Subcutaneous adipose tissue (tissue), 4 donors: ENCODE measurements around the gene CYP24A1. TPM values are rescaled to one million over a fixed set of nuclear protein-coding genes. Genes with fewer than 3 reads are reported as not detected.

ENCODE experiments used
- CTCF ChIP-seq: fragments of 450-650 bp; IDR thresholded peaks from one replicate; pipeline ENCODE4 v1.5.1; 2016; ENCODE audit warnings: low read depth, mild to moderate bottlenecking, control low read depth, antibody characterized with exemption, moderate library complexity
- total RNA-seq, 4 donors: library from RNA; depleted of rRNA; stranded (reverse); fragments of >200 nt; gene quantifications; one replicate each; pipeline ENCODE4 v1.1.0, GENCODE V29; 2016

The CYP24A1 gene
- total RNA-seq, 4 donors from 2014 or later = not detected

DNA sequence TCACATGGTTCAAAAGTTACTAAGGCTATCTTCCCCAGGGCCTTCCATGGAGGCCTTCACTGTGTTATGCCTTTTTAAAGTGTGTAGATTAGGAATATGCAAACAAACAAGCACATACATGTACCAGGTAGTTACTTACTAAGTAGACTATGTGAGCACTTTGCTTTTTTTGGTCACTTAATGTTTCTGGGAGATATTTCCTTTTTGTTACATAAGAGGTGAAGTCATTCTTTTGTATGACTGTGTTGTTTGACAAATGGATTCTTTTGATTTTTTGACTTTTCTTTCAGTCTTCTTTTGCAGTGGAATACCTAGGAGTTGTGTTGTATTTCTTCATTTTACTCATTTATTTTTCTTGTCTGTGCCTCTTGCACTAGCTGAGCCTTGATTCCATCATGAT, 63.7 kb downstream of the CYP24A1 start:
- no peak for TF ChIP-seq CTCF

DNA sequence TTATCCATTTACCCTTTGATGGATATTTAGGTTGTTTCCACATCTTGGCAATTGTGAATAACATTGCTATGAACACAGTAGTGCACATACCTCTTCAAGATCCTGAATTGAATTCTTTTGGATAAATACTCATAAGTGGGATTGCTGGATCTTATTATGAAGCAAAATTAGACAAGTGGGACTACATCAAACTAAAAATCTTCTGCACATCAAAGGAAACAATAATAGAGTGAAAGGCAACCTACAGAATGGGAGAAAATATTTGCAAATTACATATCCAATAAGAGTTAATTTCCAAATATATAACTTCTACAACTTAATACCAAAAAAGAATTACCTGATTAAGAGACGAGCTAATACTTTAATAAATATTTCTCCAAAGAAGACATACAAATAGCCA, 65.0 kb downstream of the CYP24A1 start:
- TF ChIP-seq CTCF = no peak

DNA sequence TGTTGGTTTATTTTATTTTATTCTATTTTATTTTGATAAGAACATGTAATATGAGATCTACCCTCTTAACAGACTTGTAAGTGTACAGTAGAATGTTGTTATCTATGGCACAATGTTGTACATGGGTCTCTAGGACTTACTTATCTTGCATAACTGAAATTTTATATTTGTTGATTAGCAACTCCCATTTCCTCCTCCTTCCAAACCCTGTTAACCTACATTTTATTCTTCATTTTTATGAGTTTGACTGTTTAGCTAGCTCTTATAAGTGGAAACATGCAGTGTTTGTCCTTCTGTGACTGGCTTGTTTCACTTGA, 65.5 kb downstream of the CYP24A1 start:
- TF ChIP-seq CTCF = no peak

DNA sequence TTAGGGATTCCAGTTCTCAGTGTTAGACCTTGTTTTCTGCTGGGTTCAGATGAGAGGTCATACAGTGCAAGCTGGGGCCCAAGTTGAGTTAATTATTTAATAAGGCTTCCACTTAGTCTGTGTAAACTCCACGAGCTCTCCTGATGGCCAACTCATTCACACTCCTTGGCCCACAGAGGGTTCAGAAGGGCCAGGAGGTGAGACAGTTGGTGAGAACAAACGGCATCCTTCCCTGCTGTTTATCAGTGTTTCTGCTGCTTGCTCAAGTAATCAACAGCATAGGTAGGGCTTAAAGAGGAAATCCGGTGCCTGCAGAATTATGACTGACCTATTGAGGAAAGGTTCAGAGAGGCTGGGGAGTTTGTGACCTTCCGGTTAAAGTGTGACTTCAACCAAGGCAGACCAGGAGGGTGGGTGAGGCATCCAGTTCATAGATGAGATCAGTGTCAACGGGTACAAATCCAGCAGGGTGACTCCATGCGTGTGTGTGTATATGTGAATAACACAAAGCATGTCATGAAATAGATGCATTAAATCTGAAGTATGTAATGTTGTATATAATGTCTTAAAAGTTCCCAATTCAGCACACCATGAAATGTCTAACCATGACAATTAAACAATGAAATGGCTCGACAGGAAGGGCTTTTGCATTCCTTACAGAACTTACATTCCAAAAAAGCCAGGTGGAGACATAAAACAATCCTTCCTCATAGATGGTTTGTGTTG, 66.0 kb downstream of the CYP24A1 start:
- no peak for TF ChIP-seq CTCF

GRCh38 chr20:54107181-54107580, 66.6 kb downstream of the CYP24A1 start:
- TF ChIP-seq CTCF = no peak

DNA sequence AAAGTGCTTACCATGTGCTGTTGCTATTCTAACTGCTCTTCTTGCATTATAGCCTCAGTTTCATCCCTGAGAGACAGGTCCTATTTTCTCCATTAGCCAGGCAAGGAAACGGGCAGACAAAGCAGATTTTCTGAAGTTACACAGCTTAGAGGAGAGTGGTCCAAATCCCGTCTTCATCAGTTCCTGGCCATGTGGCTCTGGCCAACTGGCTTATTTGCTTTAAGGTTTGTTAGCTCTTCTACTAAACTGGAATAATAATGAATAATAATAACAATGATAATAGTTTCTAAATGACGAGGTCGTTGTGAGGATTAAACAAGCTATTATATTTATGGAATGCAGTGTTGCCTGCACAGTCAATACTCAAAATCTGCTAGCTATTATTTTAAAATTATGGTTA, 67.6 kb downstream of the CYP24A1 start:
- TF ChIP-seq CTCF = no peak

GRCh38 chr20:54105653-54106052, 68.1 kb downstream of the CYP24A1 start:
- no peak for TF ChIP-seq CTCF
